K562 (cell line): ENCODE results near the gene ERMP1. TPM values are rescaled to one million over a fixed set of nuclear protein-coding genes. Genes with fewer than 3 reads are reported as not detected.
A peak's percentile ranks its signal among the peaks of the same experiment; 100 is the strongest.

Source experiments
- ATAC-seq: fragments of 200-7000 bp; cut with Tn5 transposase; 3 replicates; pipeline ENCODE4 v1.9.1; 2020; ENCODE audit warnings: moderate library complexity
- BruUV-seq: library from RNA; stranded (reverse); fragments of 400-500 nt; replicated peaks from 2 replicates; lab custom pipeline; 2021; lab: Mats Ljungman, UMichigan
- CTCF ChIA-PET: fragments of 300-600 bp; formaldehyde crosslinking; extraction: SDS; loops from one replicate; lab custom pipeline; 2021; ENCODE audit warnings: low intra/inter-chr PET ratio; lab: Yijun Ruan, JAX
- POLR2A ChIA-PET: fragments of 300-600, 350-650 bp; sonication (Branson Sonifier 250); formaldehyde crosslinking; extraction: SDS; loops from one replicate; lab custom pipeline; 2021; ENCODE audit warnings: antibody characterized with exemption, inconsistent platforms; lab: Yijun Ruan, JAX
- DNase-seq, 4 experiments: peaks; one replicate each; pipeline versions ENCODE4 v3.0.0 to v3.0.0-alpha.2; 2011 to 2018; ENCODE audit warnings: low spot score in 3 of 4, mixed read lengths in 3 of 4; ENCODE audit errors: extremely low read depth in 1 of 4
- FAIRE-seq: peaks from 2 replicates; lab custom pipeline; 2011; peaks lifted over from hg19 to GRCh38; lab: Jason Lieb, UNC
- H2AFZ ChIP-seq: 2 replicates; pipeline ENCODE4 v1.6.0; 2011; ENCODE audit warnings: low read depth, low read length, control low read depth, inconsistent platforms
- H3K27ac ChIP-seq: fragments of 200-600 bp; 3 replicates; pipeline ENCODE4 v1.8.0; 2011; ENCODE audit warnings: low read depth, mild to moderate bottlenecking, control low read depth, inconsistent platforms, low read length, moderate library complexity, mixed read lengths; ENCODE audit errors: extremely low read depth
- H3K27me3 ChIP-seq, 2 experiments: fragments of 300-600 bp in 1 of 2; 2 replicates in 1 of 2; 3 replicates in 1 of 2; pipeline versions ENCODE4 v1.6.0 to v1.8.0; 2011; ENCODE audit warnings: inconsistent platforms in 2 of 2, low read length in 2 of 2, mild to moderate bottlenecking in 1 of 2, mixed read lengths in 1 of 2, moderate library complexity in 1 of 2; ENCODE audit not compliant: control insufficient read depth in 2 of 2, insufficient read depth in 2 of 2
- H3K36me3 ChIP-seq: fragments of 300-600 bp; 3 replicates; pipeline ENCODE4 v1.8.0; 2011; ENCODE audit warnings: mild to moderate bottlenecking, low read length, inconsistent platforms; ENCODE audit not compliant: control insufficient read depth, insufficient read depth
- H3K4me1 ChIP-seq, 2 experiments: fragments of 200-600 bp in 1 of 2; replicated peaks in 1 of 2; 2 replicates in 1 of 2; 3 replicates in 1 of 2; pipeline versions ENCODE4 v1.5.1 to v1.8.0; 2011; ENCODE audit warnings: inconsistent platforms in 2 of 2, low read length in 2 of 2, mild to moderate bottlenecking in 1 of 2, mixed read lengths in 1 of 2, moderate library complexity in 1 of 2; ENCODE audit not compliant: control insufficient read depth in 2 of 2, insufficient read depth in 2 of 2
- H3K4me2 ChIP-seq: 2 replicates; pipeline ENCODE4 v1.6.1; 2011; ENCODE audit warnings: low read length, control low read depth, inconsistent platforms, mixed read lengths; ENCODE audit not compliant: insufficient read depth
- H3K4me3 ChIP-seq: fragments of 200-600 bp; sonication (generic), shearing (Covaris generic); 2 replicates; pipeline ENCODE4 v1.5.1; 2016; ENCODE audit warnings: control low read depth, inconsistent platforms
- H3K79me2 ChIP-seq: fragments of 200-600 bp; 3 replicates; pipeline ENCODE4 v1.8.0; 2011; ENCODE audit warnings: low read length, inconsistent platforms; ENCODE audit not compliant: control insufficient read depth, insufficient read depth
- H3K9ac ChIP-seq, 2 experiments: 2 replicates each; pipeline versions ENCODE4 v1.6.0 to v1.6.1; 2011; ENCODE audit warnings: low read depth in 2 of 2, low read length in 2 of 2, control low read depth in 1 of 2, inconsistent platforms in 1 of 2, mild to moderate bottlenecking in 1 of 2, mixed read lengths in 1 of 2; ENCODE audit not compliant: insufficient read depth in 1 of 2
- H3K9me1 ChIP-seq: one replicate; pipeline ENCODE4 v1.6.0; 2011; ENCODE audit warnings: inconsistent platforms, mild to moderate bottlenecking, low read length, moderate library complexity; ENCODE audit not compliant: control insufficient read depth, insufficient read depth
- H3K9me3 ChIP-seq: replicated peaks from 2 replicates; pipeline ENCODE4 v1.5.1; 2011; ENCODE audit warnings: low read depth, low read length, inconsistent platforms; ENCODE audit not compliant: control insufficient read depth, insufficient read depth
- H4K20me1 ChIP-seq: replicated peaks from 2 replicates; pipeline ENCODE4 v1.6.1; 2011; ENCODE audit warnings: low read length, inconsistent platforms, mixed read lengths; ENCODE audit not compliant: control insufficient read depth, insufficient read depth
- AFF1 ChIP-seq, 2 experiments: fragments of 450-650 bp; IDR thresholded peaks; 2 replicates each; pipeline ENCODE4 v1.6.1; 2018; ENCODE audit warnings: mild to moderate bottlenecking in 2 of 2, low read depth in 1 of 2; ENCODE audit not compliant: partially characterized antibody in 2 of 2
- BCL6 ChIP-seq: fragments of 250-450 bp; sonication (Bioruptor Pico); IDR thresholded peaks from 2 replicates; pipeline ENCODE4 v1.4.0; 2020
- DLX4 ChIP-seq: fragments of 250-450 bp; sonication (Bioruptor Pico); IDR thresholded peaks from 2 replicates; pipeline ENCODE4 v1.6.1; 2021; ENCODE audit warnings: mild to moderate bottlenecking
- MYBL2 ChIP-seq, 2 experiments: fragments of 450-650 bp in 1 of 2; sonication (generic) in 1 of 2; formaldehyde crosslinking in 1 of 2; IDR thresholded peaks; 2 replicates each; pipeline versions ENCODE4 v1.6.1 to v1.8.1; 2017 to 2022; ENCODE audit warnings: borderline replicate concordance in 1 of 2, inconsistent platforms in 1 of 2, low read depth in 1 of 2, mild to moderate bottlenecking in 1 of 2, missing genetic modification reagents in 1 of 2, moderate library complexity in 1 of 2
- NR2C1 ChIP-seq, 2 experiments: fragments of 450-650 bp; IDR thresholded peaks; 2 replicates each; pipeline ENCODE4 v1.6.1; 2017; ENCODE audit warnings: mild to moderate bottlenecking in 2 of 2, antibody characterized with exemption in 1 of 2, inconsistent platforms in 1 of 2, missing compliant biosample characterization in 1 of 2, missing genetic modification characterization in 1 of 2
- RFX7 ChIP-seq: fragments of 250-450 bp; sonication (Bioruptor Pico); IDR thresholded peaks from 2 replicates; pipeline ENCODE4 v1.5.1; 2021; ENCODE audit warnings: mild to moderate bottlenecking
- TAL1 ChIP-seq: fragments of 450-650 bp; IDR thresholded peaks from 2 replicates; pipeline ENCODE4 v1.6.1; 2016; ENCODE audit warnings: mild to moderate bottlenecking
- ZNF280A ChIP-seq: fragments of 450-650 bp; IDR thresholded peaks from 2 replicates; pipeline ENCODE4 v1.6.1; 2018; ENCODE audit warnings: mild to moderate bottlenecking, low read depth; ENCODE audit not compliant: partially characterized antibody
- ZNF592 ChIP-seq: fragments of 450-650 bp; IDR thresholded peaks from 2 replicates; pipeline ENCODE4 v1.6.1; 2017; ENCODE audit warnings: antibody characterized with exemption, mild to moderate bottlenecking
- WGBS: fragments of 100-300 bp; shearing (Covaris generic); methylation state at CpG from one replicate; pipeline ENCODE4 v1.1.6; 2016; ENCODE audit warnings: low coverage, mixed read lengths; ENCODE audit not compliant: insufficient coverage; ENCODE audit errors: missing lambda C conversion rate; 5-methylcytosine and 5-hydroxymethylcytosine counted together
- in situ Hi-C: fragments of 300-500 bp; cut with MboI; formaldehyde crosslinking; loops from 4 replicates; pipeline ENCODE4 v1.15.0; 2018; ENCODE audit warnings: inconsistent platforms, mixed read lengths
- intact Hi-C: fragments of 100-400 bp; cut with micrococcal nuclease; formaldehyde crosslinking; loops from 2 replicates; pipeline ENCODE4 v1.14.2; 2022
- polyA plus RNA-seq, 8 experiments: library from polyadenylated mRNA; depleted of rRNA in 4 of 8; stranded (reverse) in 5 of 8; unstranded in 3 of 8; fragments of >200 nt; fragmentation: Nextera tagmentation in 2 of 8; fragmentation: Illumina TruSeq in 1 of 8; extraction: Ambion mirVana in 2 of 8; extraction: Trizol in 1 of 8; gene quantifications; 2 replicates each; pipeline versions ENCODE4 v1.2.1 to v1.2.3, GENCODE V29; 2011 to 2014; ENCODE audit warnings: inconsistent platforms in 1 of 8, missing spikeins in 1 of 8
- total RNA-seq, 7 experiments: library from RNA; depleted of rRNA in 6 of 7; stranded (reverse); fragments of >200 nt in 6 of 7; fragmentation: Illumina TruSeq in 2 of 7; extraction: Trizol in 2 of 7; gene quantifications; 2 replicates each; pipeline versions ENCODE4 v1.2.1 to v1.2.3, GENCODE V29; 2011 to 2021; ENCODE audit warnings: low replicate concordance in 1 of 7

ERMP1 gene
- total and polyA plus RNA-seq, 9 of the 15 experiments (the other 6 are each of a cell fraction or from before 2014, with no cell fraction given) = 2.5 to 26.3 (median 12.6) TPM

GRCh38 chr9:5876026-5876425 is 43.1 kb upstream of the ERMP1 start:
- Histone ChIP-seq H3K27me3 (no peaks in the 10 kb centered on the region), H3K9me1 (no peaks in the 10 kb centered on the region), H3K79me2 (no peaks in the 10 kb centered on the region), H3K4me3 (no peak overlapping the region), H4K20me1 (no peaks in the 10 kb centered on the region), H2AFZ (peak overlapping the region; percentile 51; the same call in 1 of the 2 replicates), H3K9ac (no peak overlapping the region; a peak in 1 of 4 replicates), H3K9me3 (no peaks in the 10 kb centered on the region), H3K27ac (no peak overlapping the region), H3K4me1 (peaks cover 20 to 30% of the 10 kb centered on the region in 2 experiments; a peak in 4 of 5 replicates), H3K4me2 (no peak overlapping the region), H3K36me3 (no peaks in the 10 kb centered on the region; the same call in 2 of the 3 replicates)
- DNase-seq = no peak
- CTCF ChIA-PET = no interaction called here
- no peak for FAIRE-seq
- BruUV-seq = no TSS peak
- intact Hi-C loops = loop anchor here (5.0 kb wide), 2 partner anchors 44 to 79 kb away; partner anchors contain the start of gene ERMP1
- POLR2A ChIA-PET = no interaction called here
- in situ Hi-C loops = loop anchor here (25.0 kb wide), 1 partner anchor 436 kb away; no protein-coding TSS in a partner anchor
- WGBS = no CpG with 5 or more reads among the region's 1 CpG
- no peak for ATAC-seq
- TF ChIP-seq MYBL2 (IDR thresholded peaks at IDR 0.05; ENCODE audit: low read depth) (no peak), MYBL2 (CRISPR knock-in tag; IDR thresholded peaks at IDR 0.05; ENCODE audit: borderline replicate concordance) (no peak), RFX7 (no peak), BCL6 (CRISPR knock-in tag) (no peak), ZNF280A (no peak), ZNF592 (no peak), NR2C1 (IDR thresholded peaks at IDR 0.05) (no peak), NR2C1 (tag; IDR thresholded peaks at IDR 0.05) (no peak), DLX4 (CRISPR knock-in tag) (no peak), TAL1 (no peak), AFF1 (IDR thresholded peaks at IDR 0.05; ENCODE audit: low read depth in 1 of 2, partially characterized antibody in 2 of 2) (no peak)
